Neural cell (in vitro differentiated cells): Measurements from ENCODE around the gene KCNA2. TPM values are rescaled to one million over a fixed set of nuclear protein-coding genes. Genes with fewer than 3 reads are reported as not detected.

Source experiments
- H2AFZ ChIP-seq: fragments of 200-600, 300-800 bp; sonication (generic), shearing (Covaris generic); 2 replicates; pipeline ENCODE4 v1.6.0; 2014; ENCODE audit warnings: low read depth, mild to moderate bottlenecking, antibody characterized with exemption, low read length, moderate library complexity
- H3F3A ChIP-seq: fragments of 200-600 bp; shearing (Covaris generic); 2 replicates; pipeline ENCODE4 v1.6.1; 2016; ENCODE audit warnings: mild to moderate bottlenecking, moderate library complexity, mixed read lengths, antibody characterized with exemption, low read length; ENCODE audit not compliant: insufficient read depth, poor library complexity, severe bottlenecking
- H3K27ac ChIP-seq: fragments of 200-600, 300-800 bp; sonication (generic), shearing (Covaris generic); 2 replicates; pipeline ENCODE4 v1.5.1; 2014; ENCODE audit warnings: mild to moderate bottlenecking, low read length, moderate library complexity
- H3K27me3 ChIP-seq: fragments of 300-800, 200-600 bp; sonication (generic), shearing (Covaris generic); 2 replicates; pipeline ENCODE4 v1.6.0; 2014; ENCODE audit warnings: mild to moderate bottlenecking, low read depth, low read length, moderate library complexity; ENCODE audit not compliant: insufficient read depth
- H3K36me3 ChIP-seq: fragments of 300-800, 200-600 bp; sonication (generic), shearing (Covaris generic); 2 replicates; pipeline ENCODE4 v1.5.1; 2014; ENCODE audit warnings: mild to moderate bottlenecking, antibody characterized with exemption, low read length, moderate library complexity; ENCODE audit not compliant: insufficient read depth
- H3K4me2 ChIP-seq: fragments of 300-800, 200-600 bp; sonication (generic), shearing (Covaris generic); 2 replicates; pipeline ENCODE4 v1.6.0; 2014; ENCODE audit warnings: mild to moderate bottlenecking, low read length
- H3K4me3 ChIP-seq: fragments of 300-800, 200-600 bp; sonication (generic), shearing (Covaris generic); 2 replicates; pipeline ENCODE4 v1.5.1; 2014; ENCODE audit warnings: mild to moderate bottlenecking, low read length, moderate library complexity
- H3K79me2 ChIP-seq: fragments of 200-600 bp; shearing (Covaris generic); replicated peaks from 2 replicates; pipeline ENCODE4 v1.6.0; 2014; ENCODE audit warnings: mild to moderate bottlenecking, low read length, moderate library complexity; ENCODE audit not compliant: insufficient read depth
- H3K9ac ChIP-seq: fragments of 300-800, 200-600 bp; sonication (generic), shearing (Covaris generic); 2 replicates; pipeline ENCODE4 v1.6.1; 2016; ENCODE audit warnings: mild to moderate bottlenecking, low read length, mixed read lengths
- H3K9me2 ChIP-seq: fragments of 200-600 bp; shearing (Covaris generic); 2 replicates; pipeline ENCODE4 v1.6.1; 2016; ENCODE audit warnings: mild to moderate bottlenecking, low read length, mixed read lengths; ENCODE audit not compliant: insufficient read depth
- H3K9me3 ChIP-seq: fragments of 200-600, 300-800 bp; sonication (generic), shearing (Covaris generic); 2 replicates; pipeline ENCODE4 v1.6.1; 2016; ENCODE audit warnings: mild to moderate bottlenecking, mixed run types, low read length, moderate library complexity, mixed read lengths
- H4K20me1 ChIP-seq: fragments of 200-600 bp; shearing (Covaris generic); 2 replicates; pipeline ENCODE4 v1.6.1; 2016; ENCODE audit warnings: mild to moderate bottlenecking, mixed run types; ENCODE audit not compliant: insufficient read depth
- EP300 ChIP-seq: fragments of 450-650 bp; conservative IDR thresholded peaks from 2 replicates; pipeline ENCODE4 v1.6.1; 2014; ENCODE audit warnings: antibody characterized with exemption, mild to moderate bottlenecking, moderate library complexity; ENCODE audit not compliant: poor library complexity, severe bottlenecking
- EZH2 ChIP-seq: fragments of 200-600, 300-800 bp; shearing (Covaris generic), sonication (generic); IDR thresholded peaks from 2 replicates; pipeline ENCODE4 v1.6.1; 2014; ENCODE audit warnings: antibody characterized with exemption, low read length, borderline replicate concordance, mild to moderate bottlenecking; ENCODE audit not compliant: insufficient read depth, poor library complexity, severe bottlenecking
- MXI1 ChIP-seq: fragments of 450-650 bp; conservative IDR thresholded peaks from 2 replicates; pipeline ENCODE4 v1.6.1; 2014; ENCODE audit warnings: antibody characterized with exemption, mild to moderate bottlenecking; ENCODE audit not compliant: poor library complexity, severe bottlenecking
- POLR2AphosphoS5 ChIP-seq: IDR thresholded peaks from 2 replicates; pipeline ENCODE4 v1.6.1; 2012
- RAD21 ChIP-seq: fragments of 450-650 bp; conservative IDR thresholded peaks from 2 replicates; pipeline ENCODE4 v1.6.1; 2014; ENCODE audit warnings: antibody characterized with exemption, mild to moderate bottlenecking, moderate library complexity
- SMC3 ChIP-seq: fragments of 450-650 bp; conservative IDR thresholded peaks from 2 replicates; pipeline ENCODE4 v1.6.1; 2014; ENCODE audit warnings: antibody characterized with exemption, mild to moderate bottlenecking, moderate library complexity; ENCODE audit not compliant: poor library complexity
- TAF1 ChIP-seq: IDR thresholded peaks from 2 replicates; pipeline ENCODE4 v1.6.1; 2012; ENCODE audit warnings: low read depth
- polyA plus RNA-seq: library from polyadenylated mRNA; depleted of rRNA; stranded (reverse); fragments of >200 nt; gene quantifications from 2 replicates; pipeline ENCODE4 v1.2.3, GENCODE V29; 2014
- TF ChIP-seq, protein P1 (sequence below): fragments of 450-650 bp; IDR thresholded peaks from 2 replicates; pipeline ENCODE4 v1.5.1; 2014; ENCODE audit warnings: antibody characterized with exemption, mild to moderate bottlenecking, moderate library complexity; ENCODE audit not compliant: poor library complexity, severe bottlenecking
- TF ChIP-seq, protein P2 (sequence below): IDR thresholded peaks from 2 replicates; pipeline ENCODE4 v1.6.1; 2012; ENCODE audit warnings: borderline replicate concordance

KCNA2 gene
- polyA plus RNA-seq, 1 donor from 2014 or later: 3.4 TPM

DNA sequence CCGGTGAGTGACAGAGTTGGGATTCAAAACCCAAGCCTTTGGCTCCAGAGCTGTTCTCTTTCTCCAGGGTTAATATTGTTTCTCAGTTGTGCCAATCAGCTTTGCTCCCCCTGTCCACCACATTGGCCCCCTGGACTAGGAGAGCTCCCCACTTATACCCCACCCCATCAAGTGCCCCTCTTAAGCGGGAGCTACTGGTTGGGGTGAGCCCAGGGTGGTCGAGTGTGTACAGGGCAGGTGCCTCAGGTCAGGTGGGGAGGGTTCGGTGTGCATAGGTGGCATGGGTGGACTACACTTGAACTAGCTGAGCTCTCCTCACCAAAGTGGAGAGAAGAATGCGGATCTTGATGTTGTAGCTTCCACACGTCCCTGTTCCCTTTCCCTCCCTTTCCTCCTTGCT, 14.2 kb downstream of the KCNA2 start:
- TF ChIP-seq, protein P1, sequence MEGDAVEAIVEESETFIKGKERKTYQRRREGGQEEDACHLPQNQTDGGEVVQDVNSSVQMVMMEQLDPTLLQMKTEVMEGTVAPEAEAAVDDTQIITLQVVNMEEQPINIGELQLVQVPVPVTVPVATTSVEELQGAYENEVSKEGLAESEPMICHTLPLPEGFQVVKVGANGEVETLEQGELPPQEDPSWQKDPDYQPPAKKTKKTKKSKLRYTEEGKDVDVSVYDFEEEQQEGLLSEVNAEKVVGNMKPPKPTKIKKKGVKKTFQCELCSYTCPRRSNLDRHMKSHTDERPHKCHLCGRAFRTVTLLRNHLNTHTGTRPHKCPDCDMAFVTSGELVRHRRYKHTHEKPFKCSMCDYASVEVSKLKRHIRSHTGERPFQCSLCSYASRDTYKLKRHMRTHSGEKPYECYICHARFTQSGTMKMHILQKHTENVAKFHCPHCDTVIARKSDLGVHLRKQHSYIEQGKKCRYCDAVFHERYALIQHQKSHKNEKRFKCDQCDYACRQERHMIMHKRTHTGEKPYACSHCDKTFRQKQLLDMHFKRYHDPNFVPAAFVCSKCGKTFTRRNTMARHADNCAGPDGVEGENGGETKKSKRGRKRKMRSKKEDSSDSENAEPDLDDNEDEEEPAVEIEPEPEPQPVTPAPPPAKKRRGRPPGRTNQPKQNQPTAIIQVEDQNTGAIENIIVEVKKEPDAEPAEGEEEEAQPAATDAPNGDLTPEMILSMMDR: no peak
- no peak for TF ChIP-seq EP300
- no peak for TF ChIP-seq POLR2AphosphoS5
- Histone ChIP-seq H3K27me3 (no peaks in the 10 kb centered on the region), H3K79me2 (no peaks in the 10 kb centered on the region), H4K20me1 (no peaks in the 10 kb centered on the region), H3K27ac (no peak overlapping the region), H3K9me2 (no peaks in the 10 kb centered on the region), H3K9me3 (no peaks in the 10 kb centered on the region), H2AFZ (no peak overlapping the region), H3F3A (no peaks in the 10 kb centered on the region), H3K4me2 (no peak overlapping the region), H3K9ac (no peak overlapping the region), H3K4me3 (no peak overlapping the region), H3K36me3 (no peaks in the 10 kb centered on the region)

DNA sequence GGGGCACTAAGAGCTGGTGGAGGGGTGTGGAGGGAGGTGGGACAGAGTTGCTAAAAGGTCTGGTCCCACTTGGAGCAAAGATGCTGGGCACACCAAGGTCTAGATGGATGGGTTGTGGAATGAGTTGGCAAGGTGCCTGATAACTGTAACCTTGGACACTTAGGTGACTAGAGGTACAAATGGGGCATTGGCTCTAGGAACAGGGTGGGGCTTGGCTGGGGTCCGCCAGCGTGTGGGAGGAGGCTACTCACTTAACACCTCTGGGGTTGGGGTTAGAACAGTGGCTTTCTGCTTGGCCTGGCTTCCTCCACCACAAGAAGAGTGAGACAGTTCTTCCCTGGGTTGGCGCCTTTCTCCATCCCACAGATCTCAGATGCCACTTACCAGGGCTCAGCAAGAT, 17.2 kb downstream of the KCNA2 start:
- Histone ChIP-seq H3K9me2 (no peaks in the 10 kb centered on the region), H3F3A (no peaks in the 10 kb centered on the region), H3K9me3 (no peaks in the 10 kb centered on the region), H3K4me2 (no peak overlapping the region), H2AFZ (no peak overlapping the region), H3K27ac (no peak overlapping the region), H3K27me3 (no peaks in the 10 kb centered on the region), H3K4me3 (no peak overlapping the region), H3K79me2 (no peaks in the 10 kb centered on the region), H3K36me3 (no peaks in the 10 kb centered on the region), H4K20me1 (no peaks in the 10 kb centered on the region), H3K9ac (no peak overlapping the region)
- TF ChIP-seq RAD21: no peak
- no peak for TF ChIP-seq EZH2
- TF ChIP-seq, protein P1: no peak
- TF ChIP-seq SMC3: no peak
- TF ChIP-seq EP300: no peak
- TF ChIP-seq POLR2AphosphoS5: no peak
- no peak for TF ChIP-seq MXI1
- TF ChIP-seq, protein P2, sequence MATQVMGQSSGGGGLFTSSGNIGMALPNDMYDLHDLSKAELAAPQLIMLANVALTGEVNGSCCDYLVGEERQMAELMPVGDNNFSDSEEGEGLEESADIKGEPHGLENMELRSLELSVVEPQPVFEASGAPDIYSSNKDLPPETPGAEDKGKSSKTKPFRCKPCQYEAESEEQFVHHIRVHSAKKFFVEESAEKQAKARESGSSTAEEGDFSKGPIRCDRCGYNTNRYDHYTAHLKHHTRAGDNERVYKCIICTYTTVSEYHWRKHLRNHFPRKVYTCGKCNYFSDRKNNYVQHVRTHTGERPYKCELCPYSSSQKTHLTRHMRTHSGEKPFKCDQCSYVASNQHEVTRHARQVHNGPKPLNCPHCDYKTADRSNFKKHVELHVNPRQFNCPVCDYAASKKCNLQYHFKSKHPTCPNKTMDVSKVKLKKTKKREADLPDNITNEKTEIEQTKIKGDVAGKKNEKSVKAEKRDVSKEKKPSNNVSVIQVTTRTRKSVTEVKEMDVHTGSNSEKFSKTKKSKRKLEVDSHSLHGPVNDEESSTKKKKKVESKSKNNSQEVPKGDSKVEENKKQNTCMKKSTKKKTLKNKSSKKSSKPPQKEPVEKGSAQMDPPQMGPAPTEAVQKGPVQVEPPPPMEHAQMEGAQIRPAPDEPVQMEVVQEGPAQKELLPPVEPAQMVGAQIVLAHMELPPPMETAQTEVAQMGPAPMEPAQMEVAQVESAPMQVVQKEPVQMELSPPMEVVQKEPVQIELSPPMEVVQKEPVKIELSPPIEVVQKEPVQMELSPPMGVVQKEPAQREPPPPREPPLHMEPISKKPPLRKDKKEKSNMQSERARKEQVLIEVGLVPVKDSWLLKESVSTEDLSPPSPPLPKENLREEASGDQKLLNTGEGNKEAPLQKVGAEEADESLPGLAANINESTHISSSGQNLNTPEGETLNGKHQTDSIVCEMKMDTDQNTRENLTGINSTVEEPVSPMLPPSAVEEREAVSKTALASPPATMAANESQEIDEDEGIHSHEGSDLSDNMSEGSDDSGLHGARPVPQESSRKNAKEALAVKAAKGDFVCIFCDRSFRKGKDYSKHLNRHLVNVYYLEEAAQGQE: no peak
- no peak for TF ChIP-seq TAF1
